ENCODE results near the gene ANGPTL7. TPM values are rescaled to one million over a fixed set of nuclear protein-coding genes. Genes with fewer than 3 reads are reported as not detected.

Gene ANGPTL7
- total RNA-seq, 4 donors from 2014 or later = 0.55 to 1.00 (median 0.79) TPM; not detected in 1

DNA sequence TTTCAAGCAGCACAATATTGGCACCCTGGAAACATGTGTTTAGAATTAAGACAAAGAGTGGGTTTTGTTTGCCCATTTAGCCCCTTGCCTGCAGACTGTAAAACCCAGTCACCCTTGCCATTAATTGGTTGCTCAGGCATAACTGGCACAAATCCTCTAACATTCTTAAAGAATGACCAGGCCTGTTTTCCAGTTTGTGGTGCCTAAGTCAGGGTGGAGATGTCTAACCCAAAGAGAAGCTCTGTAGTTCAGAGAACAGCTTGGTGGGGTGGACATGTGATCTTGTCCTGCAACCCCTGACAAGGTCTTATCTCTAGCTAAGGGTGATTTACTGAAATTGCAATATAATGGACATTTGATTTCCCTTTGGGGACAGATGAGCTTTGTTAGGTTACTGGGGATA, 8.8 kb upstream of the ANGPTL7 start:
- in situ Hi-C loops (cut with MboI; ENCODE audit: low pct_ligation_motif_present in 1 of 4, low pct_unique_long_range_greater_than_20kb in 1 of 4, low sequenced_read_pairs in 3 of 4) = no loop called here

GRCh38 chr1:11182884-11183283, 6.3 kb upstream of the ANGPTL7 start:
- no peak overlapping the region for H3K27ac ChIP-seq
- in situ Hi-C loops (cut with MboI; ENCODE audit: low pct_ligation_motif_present in 1 of 4, low pct_unique_long_range_greater_than_20kb in 1 of 4, low sequenced_read_pairs in 3 of 4) (no loop called here), intact Hi-C loops (cut with DNase I; ENCODE audit: low total_unique reads) (no loop called here)
- WGBS, 2 donors (ENCODE audit: low coverage in 1 of 2) = 93 to 94% methylated on average over 3 of the region's 3 CpGs
- no peaks in the 10 kb centered on the region for H3K9me3 ChIP-seq
- H3K4me3 ChIP-seq = no peak overlapping the region
- no peak for DNase-seq
- no peaks in the 10 kb centered on the region for H3K36me3 ChIP-seq
- no peaks in the 10 kb centered on the region for H3K27me3 ChIP-seq
- H3K4me1 ChIP-seq = peaks cover 0 to 10% (median 3%) of the 10 kb centered on the region in 4 donors
- no peak for TF ChIP-seq POLR2A (IDR thresholded peaks at IDR 0.05)

More for the DNA sequence above, 8.8 kb upstream of the ANGPTL7 start:
- Histone ChIP-seq H3K4me3 (no peak overlapping the region), H3K4me1 (peaks cover 0 to 13% (median 3%) of the 10 kb centered on the region in 4 donors), H3K36me3 (no peaks in the 10 kb centered on the region), H3K9me3 (no peaks in the 10 kb centered on the region), H3K27me3 (no peaks in the 10 kb centered on the region), H3K27ac (no peak overlapping the region)
- intact Hi-C loops (cut with DNase I; ENCODE audit: low total_unique reads) = no loop called here
- no peak for TF ChIP-seq POLR2A (IDR thresholded peaks at IDR 0.05)
- no peak for TF ChIP-seq EP300 (IDR thresholded peaks at IDR 0.05; ENCODE audit: low read depth)
- TF ChIP-seq, protein P1, sequence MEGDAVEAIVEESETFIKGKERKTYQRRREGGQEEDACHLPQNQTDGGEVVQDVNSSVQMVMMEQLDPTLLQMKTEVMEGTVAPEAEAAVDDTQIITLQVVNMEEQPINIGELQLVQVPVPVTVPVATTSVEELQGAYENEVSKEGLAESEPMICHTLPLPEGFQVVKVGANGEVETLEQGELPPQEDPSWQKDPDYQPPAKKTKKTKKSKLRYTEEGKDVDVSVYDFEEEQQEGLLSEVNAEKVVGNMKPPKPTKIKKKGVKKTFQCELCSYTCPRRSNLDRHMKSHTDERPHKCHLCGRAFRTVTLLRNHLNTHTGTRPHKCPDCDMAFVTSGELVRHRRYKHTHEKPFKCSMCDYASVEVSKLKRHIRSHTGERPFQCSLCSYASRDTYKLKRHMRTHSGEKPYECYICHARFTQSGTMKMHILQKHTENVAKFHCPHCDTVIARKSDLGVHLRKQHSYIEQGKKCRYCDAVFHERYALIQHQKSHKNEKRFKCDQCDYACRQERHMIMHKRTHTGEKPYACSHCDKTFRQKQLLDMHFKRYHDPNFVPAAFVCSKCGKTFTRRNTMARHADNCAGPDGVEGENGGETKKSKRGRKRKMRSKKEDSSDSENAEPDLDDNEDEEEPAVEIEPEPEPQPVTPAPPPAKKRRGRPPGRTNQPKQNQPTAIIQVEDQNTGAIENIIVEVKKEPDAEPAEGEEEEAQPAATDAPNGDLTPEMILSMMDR (IDR thresholded peaks at IDR 0.05) = no peak
- TF ChIP-seq POLR2AphosphoS5 (IDR thresholded peaks at IDR 0.05) = no peak
- DNase-seq = no peak

DNA sequence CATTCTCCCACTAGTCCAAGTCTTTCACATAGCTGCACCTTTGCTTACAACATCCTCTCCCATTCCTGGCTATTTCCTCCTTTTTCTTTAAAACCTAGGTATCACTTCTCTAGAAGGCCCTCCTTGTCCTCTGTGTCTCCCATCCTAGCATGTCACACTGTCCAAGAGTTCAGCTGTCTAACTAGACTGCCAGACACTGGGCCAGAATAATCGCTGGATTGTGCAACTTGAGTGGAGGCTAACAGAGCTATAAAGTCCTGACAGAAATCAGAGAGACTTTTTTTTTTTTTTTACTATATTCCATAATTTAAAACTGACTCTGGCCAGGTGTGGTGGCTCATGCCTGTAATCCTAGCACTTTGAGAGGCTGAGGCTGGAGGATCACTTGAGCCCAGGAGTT, 4.2 kb upstream of the ANGPTL7 start:
- in situ Hi-C loops (cut with MboI; ENCODE audit: low pct_ligation_motif_present in 1 of 4, low pct_unique_long_range_greater_than_20kb in 1 of 4, low sequenced_read_pairs in 3 of 4) = no loop called here
- DNase-seq = no peak
- Histone ChIP-seq H3K27me3 (no peaks in the 10 kb centered on the region), H3K4me1 (no peaks in the 10 kb centered on the region), H3K36me3 (no peaks in the 10 kb centered on the region), H3K9me3 (no peaks in the 10 kb centered on the region), H3K27ac (no peak overlapping the region), H3K4me3 (no peak overlapping the region)
- no peak for TF ChIP-seq EP300 (IDR thresholded peaks at IDR 0.05; ENCODE audit: low read depth)
- no peak for TF ChIP-seq POLR2A (IDR thresholded peaks at IDR 0.05)
- TF ChIP-seq, protein P1 (IDR thresholded peaks at IDR 0.05) = no peak
- no peak for TF ChIP-seq POLR2AphosphoS5 (IDR thresholded peaks at IDR 0.05)
- intact Hi-C loops (cut with DNase I; ENCODE audit: low total_unique reads) = no loop called here
- 64 to 100% methylated on average over 1 of the region's 1 CpG for WGBS, 2 donors (ENCODE audit: low coverage in 1 of 2)

GRCh38 chr1:11187000-11187399, 2.2 kb upstream of the ANGPTL7 start:
- in situ Hi-C loops (cut with MboI; ENCODE audit: low pct_ligation_motif_present in 1 of 4, low pct_unique_long_range_greater_than_20kb in 1 of 4, low sequenced_read_pairs in 3 of 4) (no loop called here), intact Hi-C loops (cut with DNase I; ENCODE audit: low total_unique reads) (no loop called here)
- no peaks in the 10 kb centered on the region for H3K27me3 ChIP-seq
- peaks cover 0 to 8% (median 2%) of the 10 kb centered on the region in 4 donors for H3K36me3 ChIP-seq
- H3K4me1 ChIP-seq = no peaks in the 10 kb centered on the region
- H3K9me3 ChIP-seq = no peaks in the 10 kb centered on the region
- H3K27ac ChIP-seq = no peak overlapping the region
- TF ChIP-seq EP300 (IDR thresholded peaks at IDR 0.05; ENCODE audit: low read depth) = no peak
- TF ChIP-seq, protein P1 (IDR thresholded peaks at IDR 0.05) = no peak
- TF ChIP-seq POLR2A (IDR thresholded peaks at IDR 0.05) = no peak
- no peak for TF ChIP-seq POLR2AphosphoS5 (IDR thresholded peaks at IDR 0.05)
- no peak overlapping the region for H3K4me3 ChIP-seq
- no peak for DNase-seq
- WGBS, 2 donors (ENCODE audit: low coverage in 1 of 2) = 83 to 94% methylated on average over 2 to 3 of the region's 3 CpGs

DNA sequence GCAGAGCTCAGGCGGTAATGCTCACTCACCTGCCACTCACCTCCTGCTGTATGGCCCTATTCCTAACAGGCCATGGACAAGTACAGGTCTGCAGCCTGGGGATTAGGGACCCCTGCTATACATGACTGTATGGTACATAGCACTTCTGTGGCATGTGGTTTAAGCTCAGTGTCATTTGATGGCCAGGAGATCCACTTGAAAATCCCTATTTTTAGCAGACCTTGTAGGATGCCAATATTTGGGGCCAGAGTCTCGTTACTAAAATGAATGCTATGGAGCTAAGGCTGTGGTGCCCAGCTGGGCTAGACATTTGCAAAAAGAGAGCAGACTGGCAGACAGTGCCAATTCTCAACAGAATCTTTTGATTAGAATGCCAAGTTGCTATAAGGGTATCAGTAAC, 1.7 kb upstream of the ANGPTL7 start:
- no peak overlapping the region for H3K27ac ChIP-seq
- 84% methylated on average over 2 of the region's 2 CpGs; no CpG with 5 or more reads in 1 of the 2 donors for WGBS, 2 donors (ENCODE audit: low coverage in 1 of 2)
- in situ Hi-C loops (cut with MboI; ENCODE audit: low pct_ligation_motif_present in 1 of 4, low pct_unique_long_range_greater_than_20kb in 1 of 4, low sequenced_read_pairs in 3 of 4) (no loop called here), intact Hi-C loops (cut with DNase I; ENCODE audit: low total_unique reads) (no loop called here)
- no peaks in the 10 kb centered on the region for H3K9me3 ChIP-seq
- H3K36me3 ChIP-seq = peaks cover 0 to 8% (median 2%) of the 10 kb centered on the region in 4 donors
- no peak for DNase-seq
- TF ChIP-seq POLR2A (IDR thresholded peaks at IDR 0.05) (no peak), POLR2AphosphoS5 (IDR thresholded peaks at IDR 0.05) (no peak), EP300 (IDR thresholded peaks at IDR 0.05; ENCODE audit: low read depth) (no peak)
- TF ChIP-seq, protein P1 (IDR thresholded peaks at IDR 0.05) = no peak
- no peak overlapping the region for H3K4me3 ChIP-seq
- no peaks in the 10 kb centered on the region for H3K4me1 ChIP-seq
- H3K27me3 ChIP-seq = no peaks in the 10 kb centered on the region

Data from transverse colon (tissue), 4 donors.